ENCODE results near the gene KRT71. TPM values are rescaled to one million over a fixed set of nuclear protein-coding genes. Genes with fewer than 3 reads are reported as not detected.

KRT71 gene
- total RNA-seq, 4 donors from 2014 or later = not detected

DNA sequence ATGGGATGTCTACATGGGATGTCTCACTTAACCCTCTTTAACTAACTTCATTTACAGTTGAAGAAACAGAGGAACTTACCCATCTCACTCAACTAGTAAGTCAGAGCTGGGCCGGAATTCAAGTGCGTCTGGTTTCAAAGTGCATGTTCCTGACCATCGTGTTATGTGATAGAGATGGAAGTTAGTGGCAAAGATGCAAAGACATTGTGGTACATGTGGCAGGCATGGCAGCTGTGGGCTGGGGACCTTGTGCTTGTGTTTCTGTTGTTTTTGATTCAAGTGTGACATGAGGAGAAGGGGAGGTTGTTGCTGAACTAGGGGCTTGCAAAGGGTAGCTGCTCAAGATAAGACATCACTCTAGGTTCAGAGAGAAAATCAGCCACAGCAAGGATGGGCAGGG is 23.0 kb upstream of the KRT71 start:
- TF ChIP-seq, protein P1, sequence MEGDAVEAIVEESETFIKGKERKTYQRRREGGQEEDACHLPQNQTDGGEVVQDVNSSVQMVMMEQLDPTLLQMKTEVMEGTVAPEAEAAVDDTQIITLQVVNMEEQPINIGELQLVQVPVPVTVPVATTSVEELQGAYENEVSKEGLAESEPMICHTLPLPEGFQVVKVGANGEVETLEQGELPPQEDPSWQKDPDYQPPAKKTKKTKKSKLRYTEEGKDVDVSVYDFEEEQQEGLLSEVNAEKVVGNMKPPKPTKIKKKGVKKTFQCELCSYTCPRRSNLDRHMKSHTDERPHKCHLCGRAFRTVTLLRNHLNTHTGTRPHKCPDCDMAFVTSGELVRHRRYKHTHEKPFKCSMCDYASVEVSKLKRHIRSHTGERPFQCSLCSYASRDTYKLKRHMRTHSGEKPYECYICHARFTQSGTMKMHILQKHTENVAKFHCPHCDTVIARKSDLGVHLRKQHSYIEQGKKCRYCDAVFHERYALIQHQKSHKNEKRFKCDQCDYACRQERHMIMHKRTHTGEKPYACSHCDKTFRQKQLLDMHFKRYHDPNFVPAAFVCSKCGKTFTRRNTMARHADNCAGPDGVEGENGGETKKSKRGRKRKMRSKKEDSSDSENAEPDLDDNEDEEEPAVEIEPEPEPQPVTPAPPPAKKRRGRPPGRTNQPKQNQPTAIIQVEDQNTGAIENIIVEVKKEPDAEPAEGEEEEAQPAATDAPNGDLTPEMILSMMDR (IDR thresholded peaks at IDR 0.05) = no peak
- ATAC-seq (ENCODE audit: low FRiP score) (no peak), DNase-seq (ENCODE audit: low spot score) (no peak)

DNA sequence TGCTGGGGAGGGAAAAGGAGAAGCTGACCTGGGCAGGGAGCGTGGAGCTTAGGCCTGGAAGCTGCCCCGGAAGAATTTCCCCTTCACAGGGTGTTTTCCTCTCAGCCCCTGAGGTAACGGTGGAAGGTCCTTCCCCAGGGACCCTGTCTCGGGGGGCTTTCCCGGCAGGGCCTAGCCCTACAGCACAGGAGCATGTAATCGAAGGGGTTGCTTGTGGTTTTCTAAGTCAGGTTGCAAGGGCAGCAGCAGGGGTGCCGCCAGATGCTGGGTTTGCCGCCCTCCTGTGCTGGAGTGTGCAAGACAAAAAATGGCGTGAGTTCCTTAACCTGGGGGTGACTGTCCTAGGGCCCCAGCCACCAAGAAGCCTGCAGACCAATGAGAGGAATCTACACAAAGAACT is 22.3 kb upstream of the KRT71 start:
- no peak for ATAC-seq (ENCODE audit: low FRiP score)
- no peak for DNase-seq (ENCODE audit: low spot score)
- TF ChIP-seq, protein P1 (IDR thresholded peaks at IDR 0.05) = no peak

DNA sequence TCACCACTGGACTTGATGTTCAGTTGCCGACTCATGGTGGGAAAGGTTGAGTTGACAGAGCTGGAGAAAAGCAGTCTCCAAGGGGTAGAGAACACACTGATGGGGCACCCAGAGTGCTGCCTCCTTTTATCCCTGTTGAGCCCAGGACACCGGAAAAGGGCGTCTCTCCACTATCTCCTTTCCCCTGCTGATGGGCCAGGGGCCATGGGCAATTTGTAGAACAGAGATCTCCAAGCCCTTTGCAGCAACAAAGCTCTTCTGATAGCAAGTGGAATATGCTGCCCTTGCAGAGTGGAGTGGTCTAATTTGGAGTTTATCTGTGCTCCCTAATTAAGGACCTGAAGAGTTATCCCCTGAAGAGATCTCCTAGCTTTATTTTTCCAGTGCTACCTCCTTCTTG is 20.8 kb upstream of the KRT71 start, which contains the start of gene KRT74:
Gene KRT74 (minus strand): TSS at position 101 of the 400 bp plus-strand sequence. CDS start 66 bp downstream, at position 35.
- DNase-seq (ENCODE audit: low spot score) (no peak), ATAC-seq (ENCODE audit: low FRiP score) (no peak)
- TF ChIP-seq, protein P1 (IDR thresholded peaks at IDR 0.05) = no peak

DNA sequence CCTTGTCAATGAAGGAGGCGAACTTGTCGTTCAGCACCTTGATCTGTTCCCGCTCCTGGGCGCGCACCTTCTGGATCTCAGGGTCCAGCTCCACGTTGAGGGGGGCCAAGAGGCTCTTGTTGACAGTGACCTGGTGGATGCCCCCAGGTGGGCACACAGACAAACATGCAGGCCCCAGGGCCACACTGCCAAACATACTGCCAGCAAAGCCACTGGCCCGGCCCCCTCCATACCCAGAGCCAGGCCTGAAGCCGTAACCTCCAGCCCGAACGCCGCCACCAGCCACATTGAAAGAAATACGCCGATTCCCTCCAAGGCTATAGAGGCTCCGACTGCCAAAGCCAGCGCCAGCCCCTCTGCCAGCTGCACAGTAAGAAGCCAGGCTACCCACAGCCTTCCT is 20.4 kb upstream of the KRT71 start:
- TF ChIP-seq, protein P1 (IDR thresholded peaks at IDR 0.05) = no peak
- ATAC-seq (ENCODE audit: low FRiP score) = no peak
- DNase-seq (ENCODE audit: low spot score) = no peak

DNA sequence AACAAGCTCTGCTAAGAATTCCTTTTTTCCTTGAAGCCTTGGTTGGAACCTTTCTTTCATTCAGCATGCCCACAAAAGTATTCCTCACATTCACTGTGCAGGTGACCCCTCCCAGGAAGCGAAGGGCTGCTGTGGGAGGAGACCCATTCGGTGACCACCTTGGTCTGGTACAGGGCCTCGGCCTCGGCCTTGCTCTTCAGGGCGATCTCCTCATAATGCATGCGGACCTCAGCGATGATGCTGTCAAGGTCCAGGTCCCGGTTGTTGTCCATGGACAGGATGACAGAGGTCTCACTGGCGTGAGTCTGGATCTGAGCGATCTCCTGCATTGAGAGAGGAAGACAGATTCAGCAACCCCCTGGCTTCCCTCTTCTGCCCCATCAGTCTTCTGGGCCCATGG is 17.6 kb upstream of the KRT71 start:
- TF ChIP-seq, protein P1 (IDR thresholded peaks at IDR 0.05) = no peak
- DNase-seq (ENCODE audit: low spot score) = no peak
- no peak for ATAC-seq (ENCODE audit: low FRiP score)

DNA sequence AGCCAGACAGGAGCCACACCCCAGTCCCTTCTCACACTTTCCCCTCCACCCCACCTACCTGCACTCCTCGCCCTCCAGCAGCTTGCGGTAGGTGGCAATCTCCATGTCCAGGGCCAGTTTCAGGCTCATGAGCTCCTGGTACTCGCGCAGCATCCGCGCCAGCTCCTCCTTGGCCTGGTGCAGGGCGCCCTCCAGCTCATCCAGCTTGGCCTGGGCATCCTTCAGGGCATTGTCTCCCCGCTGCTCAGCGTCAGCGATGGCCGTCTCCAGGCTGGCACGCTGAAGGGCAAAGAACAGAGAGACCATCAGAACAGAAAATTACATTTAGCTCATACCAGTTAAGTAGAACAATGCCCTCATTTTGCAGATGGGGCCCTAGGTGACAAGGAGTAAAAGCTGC is 15.2 kb upstream of the KRT71 start:
- ATAC-seq (ENCODE audit: low FRiP score) = no peak
- no peak for DNase-seq (ENCODE audit: low spot score)
- TF ChIP-seq, protein P1 (IDR thresholded peaks at IDR 0.05) = no peak

DNA sequence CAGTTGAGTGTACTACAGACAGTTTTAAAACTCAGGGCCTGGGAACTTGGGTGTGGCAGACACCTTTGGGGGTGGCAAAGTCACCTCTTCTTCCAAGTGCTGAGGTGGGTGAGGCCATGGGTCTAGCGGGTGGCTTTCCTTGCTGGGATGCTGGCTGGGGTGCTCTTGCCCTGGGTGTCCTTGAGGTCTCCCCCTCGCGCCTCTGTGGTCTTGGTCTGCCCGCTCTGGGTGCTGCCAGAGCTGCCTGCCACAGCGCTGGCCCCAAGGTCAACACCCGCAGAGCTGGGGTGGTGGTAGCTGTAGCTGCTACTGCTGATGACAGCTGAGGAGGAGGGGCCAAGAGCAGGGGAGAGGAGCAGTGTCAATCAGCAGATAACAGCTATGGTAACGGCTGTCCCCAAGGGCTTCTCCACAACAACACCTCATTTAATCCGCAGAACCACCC is 13.9 kb upstream of the KRT71 start:
- DNase-seq (ENCODE audit: low spot score) (no peak), ATAC-seq (ENCODE audit: low FRiP score) (no peak)
- TF ChIP-seq, protein P1 (IDR thresholded peaks at IDR 0.05) = no peak

Measured in omental fat pad (tissue), 4 donors.